GM12878 (cell line): Measurements from ENCODE around the gene MLLT3. TPM values are rescaled to one million over a fixed set of nuclear protein-coding genes. Genes with fewer than 3 reads are reported as not detected.

ENCODE experiments used
- ATAC-seq: fragments of 200-7000 bp; cut with Tn5 transposase; 3 replicates; pipeline ENCODE4 v1.9.1; 2020; ENCODE audit warnings: mild to moderate bottlenecking, moderate library complexity
- BruUV-seq: library from RNA; stranded (reverse); fragments of 400-500 nt; replicated peaks from 2 replicates; lab custom pipeline; 2021; lab: Mats Ljungman, UMichigan
- CTCF ChIA-PET: fragments of 300-600 bp; sonication (Branson Sonifier 250); formaldehyde crosslinking; extraction: SDS; loops from one replicate; lab custom pipeline; 2021; ENCODE audit warnings: inconsistent platforms; lab: Yijun Ruan, JAX
- POLR2A ChIA-PET: fragments of 350-600 bp; formaldehyde crosslinking; extraction: SDS; loops from one replicate; lab custom pipeline; 2021; ENCODE audit warnings: inconsistent platforms; lab: Charles Lee
- RAD21 ChIA-PET: fragments of 300-600 bp; sonication (Branson Sonifier 250); formaldehyde crosslinking; loops from one replicate; lab custom pipeline; 2023; ENCODE audit warnings: antibody characterized with exemption; ENCODE audit not compliant: unreplicated experiment; lab: Charles Lee
- SMC1A ChIA-PET: fragments of 300-600 bp; sonication (Branson Sonifier 250); formaldehyde crosslinking; loops from one replicate; lab custom pipeline; 2023; ENCODE audit not compliant: unreplicated experiment, uncharacterized antibody; lab: Charles Lee
- DNase-seq: peaks from one replicate; pipeline ENCODE4 v3.0.0-alpha.2; 2011; ENCODE audit warnings: low read depth, low spot score
- FAIRE-seq: peaks from 3 replicates; lab custom pipeline; 2011; peaks lifted over from hg19 to GRCh38; lab: Jason Lieb, UNC
- H2AFZ ChIP-seq: 2 replicates; pipeline ENCODE4 v1.6.0; 2011; ENCODE audit warnings: low read depth, low read length, control low read depth; ENCODE audit not compliant: control insufficient read depth
- H3K27ac ChIP-seq: 2 replicates; pipeline ENCODE4 v1.5.1; 2011; ENCODE audit warnings: control low read depth; ENCODE audit not compliant: control insufficient read depth, insufficient read depth
- H3K27me3 ChIP-seq, 2 experiments: replicated peaks in 1 of 2; 2 replicates each; pipeline versions ENCODE4 v1.6.0 to v1.6.1; 2011; ENCODE audit warnings: low read length in 1 of 2; ENCODE audit not compliant: control insufficient read depth in 2 of 2, insufficient read depth in 2 of 2
- H3K36me3 ChIP-seq, 2 experiments: 2 replicates each; pipeline ENCODE4 v1.5.1; 2011; ENCODE audit warnings: low read length in 1 of 2; ENCODE audit not compliant: control insufficient read depth in 2 of 2, insufficient read depth in 2 of 2
- H3K4me1 ChIP-seq: 2 replicates; pipeline ENCODE4 v1.6.1; 2011; ENCODE audit warnings: mild to moderate bottlenecking, low read length, moderate library complexity, mixed read lengths; ENCODE audit not compliant: control insufficient read depth, insufficient read depth
- H3K4me2 ChIP-seq: 2 replicates; pipeline ENCODE4 v1.6.0; 2011; ENCODE audit warnings: control low read depth; ENCODE audit not compliant: control insufficient read depth, insufficient read depth
- H3K4me3 ChIP-seq: fragments of 200-600 bp; sonication (generic); 2 replicates; pipeline ENCODE4 v1.5.1; 2016
- H3K79me2 ChIP-seq: 2 replicates; pipeline ENCODE4 v1.6.0; 2011; ENCODE audit warnings: low read length; ENCODE audit not compliant: control insufficient read depth, insufficient read depth
- H3K9ac ChIP-seq: 2 replicates; pipeline ENCODE4 v1.8.0; 2011; ENCODE audit warnings: low read length, control low read depth, mixed read lengths; ENCODE audit not compliant: control insufficient read depth, insufficient read depth
- H3K9me3 ChIP-seq: replicated peaks from 3 replicates; pipeline ENCODE4 v1.5.1; 2011; ENCODE audit warnings: mild to moderate bottlenecking, low read length; ENCODE audit not compliant: control insufficient read depth, insufficient read depth
- H4K20me1 ChIP-seq: 2 replicates; pipeline ENCODE4 v1.6.0; 2011; ENCODE audit not compliant: control insufficient read depth, insufficient read depth
- SMC3 ChIP-seq: IDR thresholded peaks from 2 replicates; pipeline ENCODE4 v1.6.1; 2011; ENCODE audit warnings: low read length, improper control_type of control experiment, borderline replicate concordance
- SPI1 ChIP-seq: IDR thresholded peaks from 2 replicates; pipeline ENCODE4 v1.6.1; 2011; ENCODE audit warnings: low read depth, mild to moderate bottlenecking, low read length, moderate library complexity, borderline replicate concordance; ENCODE audit not compliant: insufficient read depth
- in situ Hi-C: fragments of 300-500 bp; cut with MboI; formaldehyde crosslinking; loops from 9 replicates; pipeline ENCODE4 v1.14.3; 2018; ENCODE audit warnings: mixed read lengths
- intact Hi-C: fragments of 100-400 bp; cut with micrococcal nuclease; formaldehyde crosslinking; loops from one replicate; pipeline ENCODE4 v1.14.2; 2022; ENCODE audit not compliant: unreplicated experiment
- polyA plus RNA-seq, 11 experiments: library from polyadenylated mRNA; depleted of rRNA in 4 of 11; unstranded in 6 of 11; stranded (reverse) in 5 of 11; fragments of >200 nt; fragmentation: Nextera tagmentation in 4 of 11; fragmentation: Illumina TruSeq in 1 of 11; extraction: Ambion mirVana in 4 of 11; extraction: Trizol in 1 of 11; gene quantifications; 1 replicate in 1 of 11; 2 replicates in 10 of 11; pipeline versions ENCODE4 v1.2.1 to v1.2.3, GENCODE V29; 2011 to 2016; ENCODE audit warnings: inconsistent platforms in 2 of 11, missing spikeins in 2 of 11, low read depth in 1 of 11
- total RNA-seq, 4 experiments: library from RNA; depleted of rRNA in 3 of 4; stranded (reverse); fragments of >200 nt in 3 of 4; fragmentation: Illumina TruSeq in 1 of 4; extraction: Trizol in 1 of 4; gene quantifications; 2 replicates each; pipeline versions ENCODE4 v1.2.1 to v1.2.3, GENCODE V29; 2013 to 2021
- TF ChIP-seq, protein P1 (sequence below): fragments of 450-650 bp; formaldehyde crosslinking; IDR thresholded peaks from 2 replicates; pipeline ENCODE4 v1.4.0; 2020; ENCODE audit warnings: mild to moderate bottlenecking, moderate library complexity
- TF ChIP-seq, protein P2 (sequence below): IDR thresholded peaks from 2 replicates; pipeline ENCODE4 v1.6.1; 2011; ENCODE audit warnings: low read depth, low read length, improper control_type of control experiment, borderline replicate concordance
- TF ChIP-seq, protein P3 (sequence below): fragments of 450-650 bp; IDR thresholded peaks from 2 replicates; pipeline ENCODE4 v1.6.1; 2017; ENCODE audit warnings: borderline replicate concordance

MLLT3 gene
- total and polyA plus RNA-seq, 10 of the 15 experiments (the other 5 are each of a cell fraction or from before 2014, with no cell fraction given), result 17.7 to 72.3 (median 35.6) TPM

DNA sequence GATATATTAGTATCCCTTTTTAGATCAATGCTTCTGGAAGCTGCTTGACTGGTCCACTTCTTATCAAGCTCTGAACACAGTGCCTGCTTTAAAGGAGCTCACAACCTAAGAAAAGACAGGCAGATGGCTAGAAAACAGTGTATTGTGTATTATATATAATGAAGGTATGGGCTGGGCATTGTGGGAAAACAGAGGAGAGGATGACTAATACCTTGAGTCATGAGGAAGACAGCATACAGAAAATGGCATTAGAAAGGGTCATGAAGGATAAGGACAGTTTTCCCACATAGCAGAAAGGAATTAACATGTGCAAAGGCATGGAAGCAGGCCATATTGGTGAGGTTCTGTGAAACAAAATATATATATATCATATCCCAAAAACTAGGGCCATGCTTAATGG, 309.6 kb downstream of the MLLT3 start:
- Histone ChIP-seq H3K27me3 (no peaks in the 10 kb centered on the region), H4K20me1 (no peaks in the 10 kb centered on the region), H3K27ac (no peak overlapping the region), H3K4me1 (no peaks in the 10 kb centered on the region), H3K9ac (no peak overlapping the region), H3K9me3 (no peaks in the 10 kb centered on the region), H3K4me2 (no peak overlapping the region), H3K36me3 (no peaks in the 10 kb centered on the region), H3K4me3 (no peak overlapping the region), H3K79me2 (no peaks in the 10 kb centered on the region), H2AFZ (no peak overlapping the region)
- DNase-seq (no peak), FAIRE-seq (no peak), ATAC-seq (no peak)
- ChIA-PET CTCF (no interaction called here), POLR2A (no interaction called here), SMC1A (interaction anchor here (0.8 to 1.0 kb wide), 2 partner anchors 10 to 11 kb away, joined by 3 read pairs; no protein-coding TSS in a partner anchor), RAD21 (no interaction called here)
- no TSS peak for BruUV-seq
- TF ChIP-seq, protein P1, sequence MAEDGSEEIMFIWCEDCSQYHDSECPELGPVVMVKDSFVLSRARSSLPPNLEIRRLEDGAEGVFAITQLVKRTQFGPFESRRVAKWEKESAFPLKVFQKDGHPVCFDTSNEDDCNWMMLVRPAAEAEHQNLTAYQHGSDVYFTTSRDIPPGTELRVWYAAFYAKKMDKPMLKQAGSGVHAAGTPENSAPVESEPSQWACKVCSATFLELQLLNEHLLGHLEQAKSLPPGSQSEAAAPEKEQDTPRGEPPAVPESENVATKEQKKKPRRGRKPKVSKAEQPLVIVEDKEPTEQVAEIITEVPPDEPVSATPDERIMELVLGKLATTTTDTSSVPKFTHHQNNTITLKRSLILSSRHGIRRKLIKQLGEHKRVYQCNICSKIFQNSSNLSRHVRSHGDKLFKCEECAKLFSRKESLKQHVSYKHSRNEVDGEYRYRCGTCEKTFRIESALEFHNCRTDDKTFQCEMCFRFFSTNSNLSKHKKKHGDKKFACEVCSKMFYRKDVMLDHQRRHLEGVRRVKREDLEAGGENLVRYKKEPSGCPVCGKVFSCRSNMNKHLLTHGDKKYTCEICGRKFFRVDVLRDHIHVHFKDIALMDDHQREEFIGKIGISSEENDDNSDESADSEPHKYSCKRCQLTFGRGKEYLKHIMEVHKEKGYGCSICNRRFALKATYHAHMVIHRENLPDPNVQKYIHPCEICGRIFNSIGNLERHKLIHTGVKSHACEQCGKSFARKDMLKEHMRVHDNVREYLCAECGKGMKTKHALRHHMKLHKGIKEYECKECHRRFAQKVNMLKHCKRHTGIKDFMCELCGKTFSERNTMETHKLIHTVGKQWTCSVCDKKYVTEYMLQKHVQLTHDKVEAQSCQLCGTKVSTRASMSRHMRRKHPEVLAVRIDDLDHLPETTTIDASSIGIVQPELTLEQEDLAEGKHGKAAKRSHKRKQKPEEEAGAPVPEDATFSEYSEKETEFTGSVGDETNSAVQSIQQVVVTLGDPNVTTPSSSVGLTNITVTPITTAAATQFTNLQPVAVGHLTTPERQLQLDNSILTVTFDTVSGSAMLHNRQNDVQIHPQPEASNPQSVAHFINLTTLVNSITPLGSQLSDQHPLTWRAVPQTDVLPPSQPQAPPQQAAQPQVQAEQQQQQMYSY (CRISPR knock-in tag), result no peak
- TF ChIP-seq, protein P2, sequence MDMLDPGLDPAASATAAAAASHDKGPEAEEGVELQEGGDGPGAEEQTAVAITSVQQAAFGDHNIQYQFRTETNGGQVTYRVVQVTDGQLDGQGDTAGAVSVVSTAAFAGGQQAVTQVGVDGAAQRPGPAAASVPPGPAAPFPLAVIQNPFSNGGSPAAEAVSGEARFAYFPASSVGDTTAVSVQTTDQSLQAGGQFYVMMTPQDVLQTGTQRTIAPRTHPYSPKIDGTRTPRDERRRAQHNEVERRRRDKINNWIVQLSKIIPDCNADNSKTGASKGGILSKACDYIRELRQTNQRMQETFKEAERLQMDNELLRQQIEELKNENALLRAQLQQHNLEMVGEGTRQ, result no peak
- TF ChIP-seq SMC3 (no peak), SPI1 (no peak)
- TF ChIP-seq, protein P3, sequence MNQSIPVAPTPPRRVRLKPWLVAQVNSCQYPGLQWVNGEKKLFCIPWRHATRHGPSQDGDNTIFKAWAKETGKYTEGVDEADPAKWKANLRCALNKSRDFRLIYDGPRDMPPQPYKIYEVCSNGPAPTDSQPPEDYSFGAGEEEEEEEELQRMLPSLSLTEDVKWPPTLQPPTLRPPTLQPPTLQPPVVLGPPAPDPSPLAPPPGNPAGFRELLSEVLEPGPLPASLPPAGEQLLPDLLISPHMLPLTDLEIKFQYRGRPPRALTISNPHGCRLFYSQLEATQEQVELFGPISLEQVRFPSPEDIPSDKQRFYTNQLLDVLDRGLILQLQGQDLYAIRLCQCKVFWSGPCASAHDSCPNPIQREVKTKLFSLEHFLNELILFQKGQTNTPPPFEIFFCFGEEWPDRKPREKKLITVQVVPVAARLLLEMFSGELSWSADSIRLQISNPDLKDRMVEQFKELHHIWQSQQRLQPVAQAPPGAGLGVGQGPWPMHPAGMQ, result no peak
- intact Hi-C loops (no loop called here), in situ Hi-C loops (no loop called here)
